Measurements from ENCODE around the gene PTPN6.

The PTPN6 gene

GRCh38 chr12:6952863-6953441 is 1.8 kb downstream of the PTPN6 start:
- ATAC-seq (ENCODE audit: low read depth) (no peak), DNase-seq (ENCODE audit: low spot score in 2 of 2) (peak in 1 of 2 donors; percentile 32)
- Mint-ChIP-seq H3K4me3 (peak overlapping the region; percentile 99), H3K27ac (peak overlapping the region; percentile 94), H3K36me3 (peaks cover 50% of the 10 kb centered on the region), H3K9me3 (no peaks in the 10 kb centered on the region), H3K4me1 (peaks cover 65% of the 10 kb centered on the region), H3K27me3 (no peaks in the 10 kb centered on the region)

- Mint-ChIP-seq H3K27ac (peak overlapping the region; percentile 94), H3K27me3 (no peaks in the 10 kb centered on the region), H3K4me3 (peak overlapping the region; percentile 99), H3K9me3 (no peaks in the 10 kb centered on the region), H3K36me3 (peaks cover 53% of the 10 kb centered on the region), H3K4me1 (peaks cover 67% of the 10 kb centered on the region)
- peak; percentile 59 to 72 for DNase-seq (ENCODE audit: low spot score in 2 of 2)
- ATAC-seq (ENCODE audit: low read depth): peak; percentile 61
Measured at GRCh38 chr12:6953442-6954315, 2.5 kb downstream of the PTPN6 start.

- peaks cover 59% of the 10 kb centered on the region for H3K36me3 Mint-ChIP-seq
- peaks cover 68% of the 10 kb centered on the region for H3K4me1 Mint-ChIP-seq
- DNase-seq (ENCODE audit: low spot score in 2 of 2): peak in 1 of 2 donors; percentile 17
- H3K27ac Mint-ChIP-seq: peak overlapping the region; percentile 94
- H3K4me3 Mint-ChIP-seq: peak overlapping the region; percentile 99
- no peaks in the 10 kb centered on the region for H3K9me3 Mint-ChIP-seq
- H3K27me3 Mint-ChIP-seq: no peaks in the 10 kb centered on the region
- ATAC-seq (ENCODE audit: low read depth): no peak
Measured at GRCh38 chr12:6954316-6955107, 3.4 kb downstream of the PTPN6 start.

- no peaks in the 10 kb centered on the region for H3K27me3 Mint-ChIP-seq
- H3K4me3 Mint-ChIP-seq: peak overlapping the region; percentile 99
- H3K4me1 Mint-ChIP-seq: peaks cover 61% of the 10 kb centered on the region
- peak in 1 of 2 donors; percentile 18 for DNase-seq (ENCODE audit: low spot score in 2 of 2)
- H3K36me3 Mint-ChIP-seq: peaks cover 60% of the 10 kb centered on the region
- H3K9me3 Mint-ChIP-seq: no peaks in the 10 kb centered on the region
- peak overlapping the region; percentile 94 for H3K27ac Mint-ChIP-seq
- ATAC-seq (ENCODE audit: low read depth): no peak
Measured at GRCh38 chr12:6955108-6956020, 4.2 kb downstream of the PTPN6 start.

- DNase-seq (ENCODE audit: low spot score in 2 of 2): peak in 1 of 2 donors; percentile 22
- H3K27me3 Mint-ChIP-seq: no peaks in the 10 kb centered on the region
- peaks cover 67% of the 10 kb centered on the region for H3K36me3 Mint-ChIP-seq
- peak overlapping the region; percentile 94 for H3K27ac Mint-ChIP-seq
- H3K4me3 Mint-ChIP-seq: peak overlapping the region; percentile 99
- ATAC-seq (ENCODE audit: low read depth): no peak
- H3K9me3 Mint-ChIP-seq: no peaks in the 10 kb centered on the region
- H3K4me1 Mint-ChIP-seq: peaks cover 62% of the 10 kb centered on the region
Measured at GRCh38 chr12:6956021-6956727, 5.0 kb downstream of the PTPN6 start.

- ATAC-seq (ENCODE audit: low read depth) (no peak), DNase-seq (ENCODE audit: low spot score in 2 of 2) (peak in 1 of 2 donors; percentile 20)
- Mint-ChIP-seq H3K36me3 (peaks cover 63% of the 10 kb centered on the region), H3K9me3 (no peaks in the 10 kb centered on the region), H3K4me1 (peaks cover 72% of the 10 kb centered on the region), H3K27me3 (no peaks in the 10 kb centered on the region), H3K4me3 (peak overlapping the region; percentile 99), H3K27ac (peak overlapping the region; percentile 94)
Measured at GRCh38 chr12:6957151-6957701, 6.1 kb downstream of the PTPN6 start.

GRCh38 chr12:6957741-6958608 is 6.8 kb downstream of the PTPN6 start:
- H3K27me3 Mint-ChIP-seq: no peaks in the 10 kb centered on the region
- H3K27ac Mint-ChIP-seq: peak overlapping the region; percentile 94
- no peak for ATAC-seq (ENCODE audit: low read depth)
- no peaks in the 10 kb centered on the region for H3K9me3 Mint-ChIP-seq
- H3K4me3 Mint-ChIP-seq: peak overlapping the region; percentile 89
- peak in 1 of 2 donors; percentile 50 for DNase-seq (ENCODE audit: low spot score in 2 of 2)
- peaks cover 56% of the 10 kb centered on the region for H3K36me3 Mint-ChIP-seq
- peaks cover 79% of the 10 kb centered on the region for H3K4me1 Mint-ChIP-seq

- H3K27me3 Mint-ChIP-seq: no peaks in the 10 kb centered on the region
- peaks cover 52% of the 10 kb centered on the region for H3K36me3 Mint-ChIP-seq
- DNase-seq (ENCODE audit: low spot score in 2 of 2) (no peak), ATAC-seq (ENCODE audit: low read depth) (peak; percentile 0)
- no peaks in the 10 kb centered on the region for H3K9me3 Mint-ChIP-seq
- peaks cover 77% of the 10 kb centered on the region for H3K4me1 Mint-ChIP-seq
- H3K4me3 Mint-ChIP-seq: peak overlapping the region; percentile 89
- peak overlapping the region; percentile 94 for H3K27ac Mint-ChIP-seq
Measured at GRCh38 chr12:6958609-6959057, 7.5 kb downstream of the PTPN6 start.

GRCh38 chr12:6959058-6959804 is 8.1 kb downstream of the PTPN6 start:
- Mint-ChIP-seq H3K4me1 (peaks cover 77% of the 10 kb centered on the region), H3K4me3 (peak overlapping the region; percentile 89), H3K36me3 (peaks cover 47% of the 10 kb centered on the region), H3K27me3 (no peaks in the 10 kb centered on the region), H3K27ac (peak overlapping the region; percentile 94), H3K9me3 (no peaks in the 10 kb centered on the region)
- DNase-seq (ENCODE audit: low spot score in 2 of 2) (peak; percentile 71 to 75), ATAC-seq (ENCODE audit: low read depth) (peak; percentile 73)

- H3K27me3 Mint-ChIP-seq: no peaks in the 10 kb centered on the region
- H3K9me3 Mint-ChIP-seq: no peaks in the 10 kb centered on the region
- H3K4me3 Mint-ChIP-seq: peak overlapping the region; percentile 89
- DNase-seq (ENCODE audit: low spot score in 2 of 2) (no peak), ATAC-seq (ENCODE audit: low read depth) (no peak)
- H3K4me1 Mint-ChIP-seq: peaks cover 79% of the 10 kb centered on the region
- peaks cover 41% of the 10 kb centered on the region for H3K36me3 Mint-ChIP-seq
- H3K27ac Mint-ChIP-seq: peak overlapping the region; percentile 97
Measured at GRCh38 chr12:6959805-6960592, 8.8 kb downstream of the PTPN6 start.

Measured in memory B cell (primary cell).